ENCODE measurements around the gene EIF4A2. TPM values are rescaled to one million over a fixed set of nuclear protein-coding genes. Genes with fewer than 3 reads are reported as not detected.

EIF4A2 gene
- total RNA-seq, 1 experiment from 2014 or later: 574 TPM

DNA sequence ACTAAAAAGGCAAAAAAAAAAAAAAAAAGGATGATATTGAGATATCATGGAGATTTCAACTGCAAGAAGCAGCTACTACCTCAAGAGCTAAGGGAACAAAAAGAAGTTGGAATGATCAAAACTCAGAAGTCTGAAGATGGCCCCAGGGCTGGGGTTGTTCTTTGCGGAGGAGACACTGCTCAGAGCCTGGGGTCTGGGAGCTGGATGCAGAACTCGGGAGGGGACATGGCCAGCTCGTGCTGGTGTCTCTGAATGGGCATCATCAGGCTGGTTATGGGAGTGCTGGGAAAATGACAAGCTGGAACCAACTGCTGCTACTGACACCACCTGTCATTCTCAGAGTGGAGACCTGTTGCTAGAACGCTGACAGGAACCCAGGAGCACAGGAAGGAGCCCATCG, 45.0 kb downstream of the EIF4A2 start:
- no peaks in the 10 kb centered on the region for H3K36me3 Mint-ChIP-seq
- H3K9me3 Mint-ChIP-seq: no peaks in the 10 kb centered on the region
- TF ChIP-seq, protein P1, sequence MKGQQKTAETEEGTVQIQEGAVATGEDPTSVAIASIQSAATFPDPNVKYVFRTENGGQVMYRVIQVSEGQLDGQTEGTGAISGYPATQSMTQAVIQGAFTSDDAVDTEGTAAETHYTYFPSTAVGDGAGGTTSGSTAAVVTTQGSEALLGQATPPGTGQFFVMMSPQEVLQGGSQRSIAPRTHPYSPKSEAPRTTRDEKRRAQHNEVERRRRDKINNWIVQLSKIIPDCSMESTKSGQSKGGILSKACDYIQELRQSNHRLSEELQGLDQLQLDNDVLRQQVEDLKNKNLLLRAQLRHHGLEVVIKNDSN (CRISPR knock-in tag; IDR thresholded peaks at IDR 0.05): no peak
- TF ChIP-seq, protein P2, sequence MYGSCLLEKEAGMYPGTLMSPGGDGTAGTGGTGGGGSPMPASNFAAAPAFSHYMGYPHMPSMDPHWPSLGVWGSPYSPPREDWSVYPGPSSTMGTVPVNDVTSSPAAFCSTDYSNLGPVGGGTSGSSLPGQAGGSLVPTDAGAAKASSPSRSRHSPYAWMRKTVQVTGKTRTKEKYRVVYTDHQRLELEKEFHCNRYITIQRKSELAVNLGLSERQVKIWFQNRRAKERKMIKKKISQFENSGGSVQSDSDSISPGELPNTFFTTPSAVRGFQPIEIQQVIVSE (CRISPR knock-in tag; IDR thresholded peaks at IDR 0.05; ENCODE audit: borderline replicate concordance): no peak
- TF ChIP-seq ZNF317 (CRISPR knock-in tag; IDR thresholded peaks at IDR 0.05; ENCODE audit: borderline replicate concordance, low read depth) (no peak), ZNF121 (CRISPR knock-in tag; IDR thresholded peaks at IDR 0.05) (no peak), ZNF396 (CRISPR knock-in tag; IDR thresholded peaks at IDR 0.05; ENCODE audit: borderline replicate concordance) (no peak), ESRRA (CRISPR knock-in tag; IDR thresholded peaks at IDR 0.05; ENCODE audit: borderline replicate concordance) (no peak), RORB (CRISPR knock-in tag; IDR thresholded peaks at IDR 0.05) (no peak), JUN (CRISPR knock-in tag; IDR thresholded peaks at IDR 0.05) (no peak), EMX1 (CRISPR knock-in tag; IDR thresholded peaks at IDR 0.05) (no peak)
- TF ChIP-seq, protein P3, sequence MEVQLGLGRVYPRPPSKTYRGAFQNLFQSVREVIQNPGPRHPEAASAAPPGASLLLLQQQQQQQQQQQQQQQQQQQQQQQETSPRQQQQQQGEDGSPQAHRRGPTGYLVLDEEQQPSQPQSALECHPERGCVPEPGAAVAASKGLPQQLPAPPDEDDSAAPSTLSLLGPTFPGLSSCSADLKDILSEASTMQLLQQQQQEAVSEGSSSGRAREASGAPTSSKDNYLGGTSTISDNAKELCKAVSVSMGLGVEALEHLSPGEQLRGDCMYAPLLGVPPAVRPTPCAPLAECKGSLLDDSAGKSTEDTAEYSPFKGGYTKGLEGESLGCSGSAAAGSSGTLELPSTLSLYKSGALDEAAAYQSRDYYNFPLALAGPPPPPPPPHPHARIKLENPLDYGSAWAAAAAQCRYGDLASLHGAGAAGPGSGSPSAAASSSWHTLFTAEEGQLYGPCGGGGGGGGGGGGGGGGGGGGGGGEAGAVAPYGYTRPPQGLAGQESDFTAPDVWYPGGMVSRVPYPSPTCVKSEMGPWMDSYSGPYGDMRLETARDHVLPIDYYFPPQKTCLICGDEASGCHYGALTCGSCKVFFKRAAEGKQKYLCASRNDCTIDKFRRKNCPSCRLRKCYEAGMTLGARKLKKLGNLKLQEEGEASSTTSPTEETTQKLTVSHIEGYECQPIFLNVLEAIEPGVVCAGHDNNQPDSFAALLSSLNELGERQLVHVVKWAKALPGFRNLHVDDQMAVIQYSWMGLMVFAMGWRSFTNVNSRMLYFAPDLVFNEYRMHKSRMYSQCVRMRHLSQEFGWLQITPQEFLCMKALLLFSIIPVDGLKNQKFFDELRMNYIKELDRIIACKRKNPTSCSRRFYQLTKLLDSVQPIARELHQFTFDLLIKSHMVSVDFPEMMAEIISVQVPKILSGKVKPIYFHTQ (CRISPR knock-in tag; IDR thresholded peaks at IDR 0.05): no peak
- TF ChIP-seq, protein P4, sequence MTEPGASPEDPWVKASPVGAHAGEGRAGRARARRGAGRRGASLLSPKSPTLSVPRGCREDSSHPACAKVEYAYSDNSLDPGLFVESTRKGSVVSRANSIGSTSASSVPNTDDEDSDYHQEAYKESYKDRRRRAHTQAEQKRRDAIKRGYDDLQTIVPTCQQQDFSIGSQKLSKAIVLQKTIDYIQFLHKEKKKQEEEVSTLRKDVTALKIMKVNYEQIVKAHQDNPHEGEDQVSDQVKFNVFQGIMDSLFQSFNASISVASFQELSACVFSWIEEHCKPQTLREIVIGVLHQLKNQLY (CRISPR knock-in tag; IDR thresholded peaks at IDR 0.05): no peak
- ATAC-seq (no peak), DNase-seq (ENCODE audit: low spot score) (no peak)
- peaks cover 66% of the 10 kb centered on the region for H3K27me3 Mint-ChIP-seq (ENCODE audit: low read depth)
- H3K27ac Mint-ChIP-seq: no peak overlapping the region
- POLR2A ChIA-PET: interaction anchor here (0.6 to 1.4 kb wide), 2 partner anchors 44 to 634 kb away, joined by 3 to 5 read pairs; partner anchors contain the start of gene EIF4A2
- H3K4me3 Mint-ChIP-seq: no peak overlapping the region
- CTCF ChIA-PET: interaction anchor here (0.7 to 2.7 kb wide), 4 partner anchors 21 to 311 kb away, joined by 3 to 12 read pairs (median 4); partner anchors contain the start of gene RPL39L
- peaks cover 38% of the 10 kb centered on the region for H3K4me1 Mint-ChIP-seq

DNA sequence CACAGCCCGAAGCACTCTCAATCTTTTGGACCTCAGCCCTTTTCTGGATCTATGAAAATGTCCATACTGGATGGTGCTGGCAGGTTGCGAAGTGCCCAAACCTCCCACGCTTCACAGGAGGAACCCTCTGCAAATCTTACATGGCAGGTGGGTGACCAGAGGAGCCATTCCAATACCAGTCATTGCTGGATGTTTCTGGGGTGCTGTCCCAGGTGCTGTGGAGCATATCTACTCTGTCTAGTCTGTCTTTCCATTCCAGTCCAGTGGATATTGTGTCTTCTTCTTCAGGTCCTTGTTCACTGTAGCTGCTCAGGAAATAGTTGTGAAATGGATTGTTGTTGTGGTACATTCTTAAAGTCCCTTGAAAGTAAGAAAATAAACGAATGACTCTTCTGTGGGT, 48.4 kb downstream of the EIF4A2 start:
- Mint-ChIP-seq H3K4me3 (no peak overlapping the region), H3K36me3 (no peaks in the 10 kb centered on the region), H3K9me3 (0 out of 2 replicates have a peak, but pooled peaks cover 6% of the 10 kb centered on the region), H3K27me3 (ENCODE audit: low read depth) (peaks cover 53% of the 10 kb centered on the region), H3K27ac (no peak overlapping the region), H3K4me1 (peaks cover 11% of the 10 kb centered on the region)
- ChIA-PET CTCF (no interaction called here), POLR2A (no interaction called here)
- no peak for TF ChIP-seq RORB (CRISPR knock-in tag; IDR thresholded peaks at IDR 0.05)
- TF ChIP-seq, protein P4 (CRISPR knock-in tag; IDR thresholded peaks at IDR 0.05): no peak
- TF ChIP-seq ZNF219 (CRISPR knock-in tag; IDR thresholded peaks at IDR 0.05; ENCODE audit: borderline replicate concordance): no peak
- TF ChIP-seq ZNF263 (CRISPR knock-in tag; IDR thresholded peaks at IDR 0.05; ENCODE audit: low read depth): no peak
- TF ChIP-seq TEAD4 (CRISPR knock-in tag; IDR thresholded peaks at IDR 0.05): no peak
- no peak for TF ChIP-seq ZNF423 (CRISPR knock-in tag; IDR thresholded peaks at IDR 0.05)
- no peak for TF ChIP-seq EMX1 (CRISPR knock-in tag; IDR thresholded peaks at IDR 0.05)
- no peak for TF ChIP-seq FOXP1 (CRISPR knock-in tag; IDR thresholded peaks at IDR 0.05; ENCODE audit: borderline replicate concordance)
- TF ChIP-seq, protein P5, sequence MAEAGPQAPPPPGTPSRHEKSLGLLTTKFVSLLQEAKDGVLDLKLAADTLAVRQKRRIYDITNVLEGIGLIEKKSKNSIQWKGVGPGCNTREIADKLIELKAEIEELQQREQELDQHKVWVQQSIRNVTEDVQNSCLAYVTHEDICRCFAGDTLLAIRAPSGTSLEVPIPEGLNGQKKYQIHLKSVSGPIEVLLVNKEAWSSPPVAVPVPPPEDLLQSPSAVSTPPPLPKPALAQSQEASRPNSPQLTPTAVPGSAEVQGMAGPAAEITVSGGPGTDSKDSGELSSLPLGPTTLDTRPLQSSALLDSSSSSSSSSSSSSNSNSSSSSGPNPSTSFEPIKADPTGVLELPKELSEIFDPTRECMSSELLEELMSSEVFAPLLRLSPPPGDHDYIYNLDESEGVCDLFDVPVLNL (CRISPR knock-in tag; IDR thresholded peaks at IDR 0.05; ENCODE audit: borderline replicate concordance, low read depth): no peak
- TF ChIP-seq RELA (CRISPR knock-in tag; IDR thresholded peaks at IDR 0.05; ENCODE audit: borderline replicate concordance): no peak
- TF ChIP-seq NR1H2 (CRISPR knock-in tag; IDR thresholded peaks at IDR 0.05): no peak
- no peak for TF ChIP-seq ZNF121 (CRISPR knock-in tag; IDR thresholded peaks at IDR 0.05)
- no peak for TF ChIP-seq ZNF138 (CRISPR knock-in tag; conservative IDR thresholded peaks at IDR 0.05)
- TF ChIP-seq, protein P6, sequence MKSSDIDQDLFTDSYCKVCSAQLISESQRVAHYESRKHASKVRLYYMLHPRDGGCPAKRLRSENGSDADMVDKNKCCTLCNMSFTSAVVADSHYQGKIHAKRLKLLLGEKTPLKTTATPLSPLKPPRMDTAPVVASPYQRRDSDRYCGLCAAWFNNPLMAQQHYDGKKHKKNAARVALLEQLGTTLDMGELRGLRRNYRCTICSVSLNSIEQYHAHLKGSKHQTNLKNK (CRISPR knock-in tag; IDR thresholded peaks at IDR 0.05): no peak
- TF ChIP-seq, protein P7, sequence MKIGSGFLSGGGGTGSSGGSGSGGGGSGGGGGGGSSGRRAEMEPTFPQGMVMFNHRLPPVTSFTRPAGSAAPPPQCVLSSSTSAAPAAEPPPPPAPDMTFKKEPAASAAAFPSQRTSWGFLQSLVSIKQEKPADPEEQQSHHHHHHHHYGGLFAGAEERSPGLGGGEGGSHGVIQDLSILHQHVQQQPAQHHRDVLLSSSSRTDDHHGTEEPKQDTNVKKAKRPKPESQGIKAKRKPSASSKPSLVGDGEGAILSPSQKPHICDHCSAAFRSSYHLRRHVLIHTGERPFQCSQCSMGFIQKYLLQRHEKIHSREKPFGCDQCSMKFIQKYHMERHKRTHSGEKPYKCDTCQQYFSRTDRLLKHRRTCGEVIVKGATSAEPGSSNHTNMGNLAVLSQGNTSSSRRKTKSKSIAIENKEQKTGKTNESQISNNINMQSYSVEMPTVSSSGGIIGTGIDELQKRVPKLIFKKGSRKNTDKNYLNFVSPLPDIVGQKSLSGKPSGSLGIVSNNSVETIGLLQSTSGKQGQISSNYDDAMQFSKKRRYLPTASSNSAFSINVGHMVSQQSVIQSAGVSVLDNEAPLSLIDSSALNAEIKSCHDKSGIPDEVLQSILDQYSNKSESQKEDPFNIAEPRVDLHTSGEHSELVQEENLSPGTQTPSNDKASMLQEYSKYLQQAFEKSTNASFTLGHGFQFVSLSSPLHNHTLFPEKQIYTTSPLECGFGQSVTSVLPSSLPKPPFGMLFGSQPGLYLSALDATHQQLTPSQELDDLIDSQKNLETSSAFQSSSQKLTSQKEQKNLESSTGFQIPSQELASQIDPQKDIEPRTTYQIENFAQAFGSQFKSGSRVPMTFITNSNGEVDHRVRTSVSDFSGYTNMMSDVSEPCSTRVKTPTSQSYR (CRISPR knock-in tag; IDR thresholded peaks at IDR 0.05): no peak
- ATAC-seq (no peak), DNase-seq (ENCODE audit: low spot score) (no peak)
